ENCODE results near the gene OR7G3. TPM values are rescaled to one million over a fixed set of nuclear protein-coding genes. Genes with fewer than 3 reads are reported as not detected.
A peak's percentile ranks its signal among the peaks of the same experiment; 100 is the strongest.

The OR7G3 gene
- total RNA-seq, 1 donor from 2014 or later: not detected

- no peaks in the 10 kb centered on the region for H3K27me3 ChIP-seq (ENCODE audit: control insufficient read depth in 3 of 3, insufficient read depth in 3 of 3, low read length in 3 of 3)
- no peaks in the 10 kb centered on the region for H3K4me1 ChIP-seq (ENCODE audit: control insufficient read depth in 3 of 3, insufficient read depth in 3 of 3, low read length in 3 of 3)
- no peak overlapping the region for H3K27ac ChIP-seq (ENCODE audit: low read depth, low read length)
- peaks cover 2 to 5% (median 4%) of the 10 kb centered on the region in 3 donors for H3K9me3 ChIP-seq (ENCODE audit: control insufficient read depth in 3 of 3, low read length in 3 of 3)
- no peak overlapping the region for H3K9ac ChIP-seq (ENCODE audit: low read depth in 1 of 3, low read length in 3 of 3)
- H3K4me3 ChIP-seq (ENCODE audit: low read length in 3 of 3): no peak overlapping the region
- peaks cover 7 to 16% (median 15%) of the 10 kb centered on the region in 3 donors for H3K36me3 ChIP-seq (ENCODE audit: control insufficient read depth in 3 of 3, insufficient read depth in 3 of 3, low read length in 3 of 3)
Measured at GRCh38 chr19:9150650-9151049, 23.9 kb upstream of the OR7G3 start.

- no peak overlapping the region for H3K4me3 ChIP-seq (ENCODE audit: low read length in 3 of 3)
- no peaks in the 10 kb centered on the region for H3K4me1 ChIP-seq (ENCODE audit: control insufficient read depth in 3 of 3, insufficient read depth in 3 of 3, low read length in 3 of 3)
- H3K27ac ChIP-seq (ENCODE audit: low read depth, low read length): no peak overlapping the region
- peaks cover 4 to 14% (median 12%) of the 10 kb centered on the region in 3 donors for H3K36me3 ChIP-seq (ENCODE audit: control insufficient read depth in 3 of 3, insufficient read depth in 3 of 3, low read length in 3 of 3)
- no peaks in the 10 kb centered on the region for H3K27me3 ChIP-seq (ENCODE audit: control insufficient read depth in 3 of 3, insufficient read depth in 3 of 3, low read length in 3 of 3)
- H3K9ac ChIP-seq (ENCODE audit: low read depth in 1 of 3, low read length in 3 of 3): no peak overlapping the region
- H3K9me3 ChIP-seq (ENCODE audit: control insufficient read depth in 3 of 3, low read length in 3 of 3): peaks cover 1 to 6% (median 2%) of the 10 kb centered on the region in 3 donors
Measured at GRCh38 chr19:9149997-9150396, 23.2 kb upstream of the OR7G3 start.

- H3K27ac ChIP-seq (ENCODE audit: low read depth, low read length): no peak overlapping the region
- peaks cover 0 to 14% (median 11%) of the 10 kb centered on the region in 3 donors for H3K36me3 ChIP-seq (ENCODE audit: control insufficient read depth in 3 of 3, insufficient read depth in 3 of 3, low read length in 3 of 3)
- peaks cover 2 to 8% (median 3%) of the 10 kb centered on the region in 3 donors for H3K9me3 ChIP-seq (ENCODE audit: control insufficient read depth in 3 of 3, low read length in 3 of 3)
- no peak overlapping the region for H3K4me3 ChIP-seq (ENCODE audit: low read length in 3 of 3)
- H3K4me1 ChIP-seq (ENCODE audit: control insufficient read depth in 3 of 3, insufficient read depth in 3 of 3, low read length in 3 of 3): no peaks in the 10 kb centered on the region
- no peak overlapping the region for H3K9ac ChIP-seq (ENCODE audit: low read depth in 1 of 3, low read length in 3 of 3)
- no peaks in the 10 kb centered on the region for H3K27me3 ChIP-seq (ENCODE audit: control insufficient read depth in 3 of 3, insufficient read depth in 3 of 3, low read length in 3 of 3)
Measured at GRCh38 chr19:9148697-9149096, 21.9 kb upstream of the OR7G3 start.

GRCh38 chr19:9146882-9147281 lies 20.1 kb upstream of the OR7G3 start:
- H3K27me3 ChIP-seq (ENCODE audit: control insufficient read depth in 3 of 3, insufficient read depth in 3 of 3, low read length in 3 of 3): no peaks in the 10 kb centered on the region
- H3K4me1 ChIP-seq (ENCODE audit: control insufficient read depth in 3 of 3, insufficient read depth in 3 of 3, low read length in 3 of 3): peaks cover 0 to 3% (median 0%) of the 10 kb centered on the region in 3 donors
- no peak overlapping the region for H3K4me3 ChIP-seq (ENCODE audit: low read length in 3 of 3)
- no peak overlapping the region for H3K9ac ChIP-seq (ENCODE audit: low read depth in 1 of 3, low read length in 3 of 3)
- H3K36me3 ChIP-seq (ENCODE audit: control insufficient read depth in 3 of 3, insufficient read depth in 3 of 3, low read length in 3 of 3): peaks cover 0 to 10% (median 7%) of the 10 kb centered on the region in 3 donors
- no peak overlapping the region for H3K27ac ChIP-seq (ENCODE audit: low read depth, low read length)
- peaks cover 0 to 5% (median 3%) of the 10 kb centered on the region in 3 donors for H3K9me3 ChIP-seq (ENCODE audit: control insufficient read depth in 3 of 3, low read length in 3 of 3)

- Histone ChIP-seq H3K27ac (ENCODE audit: low read depth, low read length) (no peak overlapping the region), H3K4me1 (ENCODE audit: control insufficient read depth in 3 of 3, insufficient read depth in 3 of 3, low read length in 3 of 3) (peaks cover 1 to 15% (median 4%) of the 10 kb centered on the region in 3 donors), H3K4me3 (ENCODE audit: low read length in 3 of 3) (no peak overlapping the region), H3K9me3 (ENCODE audit: control insufficient read depth in 3 of 3, low read length in 3 of 3) (peaks cover 0 to 5% (median 3%) of the 10 kb centered on the region in 3 donors), H3K9ac (ENCODE audit: low read depth in 1 of 3, low read length in 3 of 3) (no peak overlapping the region), H3K36me3 (ENCODE audit: control insufficient read depth in 3 of 3, insufficient read depth in 3 of 3, low read length in 3 of 3) (peaks cover 0 to 14% (median 7%) of the 10 kb centered on the region in 3 donors), H3K27me3 (ENCODE audit: control insufficient read depth in 3 of 3, insufficient read depth in 3 of 3, low read length in 3 of 3) (no peaks in the 10 kb centered on the region)
Measured at GRCh38 chr19:9144920-9145319, 18.2 kb upstream of the OR7G3 start.

- H3K4me1 ChIP-seq (ENCODE audit: control insufficient read depth in 3 of 3, insufficient read depth in 3 of 3, low read length in 3 of 3): peaks cover 4 to 20% (median 4%) of the 10 kb centered on the region in 3 donors
- peak within 1 kb of the TSS; percentile 92 for H3K27ac ChIP-seq (ENCODE audit: low read depth, low read length)
- H3K9me3 ChIP-seq (ENCODE audit: control insufficient read depth in 3 of 3, low read length in 3 of 3): peaks cover 0 to 5% (median 3%) of the 10 kb centered on the region in 3 donors
- H3K9ac ChIP-seq (ENCODE audit: low read depth in 1 of 3, low read length in 3 of 3): peak within 1 kb of the TSS; percentile 94 to 99 (median 98)
- H3K4me3 ChIP-seq (ENCODE audit: low read length in 3 of 3): peak within 1 kb of the TSS; percentile 94 to 98 (median 97)
- H3K36me3 ChIP-seq (ENCODE audit: control insufficient read depth in 3 of 3, insufficient read depth in 3 of 3, low read length in 3 of 3): peaks cover 0 to 4% (median 0%) of the 10 kb centered on the region in 3 donors
- no peaks in the 10 kb centered on the region for H3K27me3 ChIP-seq (ENCODE audit: control insufficient read depth in 3 of 3, insufficient read depth in 3 of 3, low read length in 3 of 3)
Measured at GRCh38 chr19:9140159-9140874, 13.6 kb upstream of the OR7G3 start, which contains the start of gene ZNF317. Gene ZNF317 (plus strand): TSS chr19:9140397. CDS start chr19:9156017, 15,620 bp downstream.

- Histone ChIP-seq H3K4me3 (ENCODE audit: low read length in 3 of 3) (peak overlapping the region; percentile 94 to 98 (median 97)), H3K4me1 (ENCODE audit: control insufficient read depth in 3 of 3, insufficient read depth in 3 of 3, low read length in 3 of 3) (peaks cover 4 to 20% (median 4%) of the 10 kb centered on the region in 3 donors), H3K36me3 (ENCODE audit: control insufficient read depth in 3 of 3, insufficient read depth in 3 of 3, low read length in 3 of 3) (peaks cover 0 to 4% (median 0%) of the 10 kb centered on the region in 3 donors), H3K27ac (ENCODE audit: low read depth, low read length) (no peak overlapping the region), H3K27me3 (ENCODE audit: control insufficient read depth in 3 of 3, insufficient read depth in 3 of 3, low read length in 3 of 3) (no peaks in the 10 kb centered on the region), H3K9ac (ENCODE audit: low read depth in 1 of 3, low read length in 3 of 3) (peak overlapping the region; percentile 94 to 99 (median 98)), H3K9me3 (ENCODE audit: control insufficient read depth in 3 of 3, low read length in 3 of 3) (no peaks in the 10 kb centered on the region)
Measured at GRCh38 chr19:9139609-9140158, 12.9 kb upstream of the OR7G3 start.

- Histone ChIP-seq H3K27ac (ENCODE audit: low read depth, low read length) (no peak overlapping the region), H3K9ac (ENCODE audit: low read depth in 1 of 3, low read length in 3 of 3) (no peak overlapping the region), H3K36me3 (ENCODE audit: control insufficient read depth in 3 of 3, insufficient read depth in 3 of 3, low read length in 3 of 3) (no peaks in the 10 kb centered on the region), H3K4me3 (ENCODE audit: low read length in 3 of 3) (no peak overlapping the region), H3K27me3 (ENCODE audit: control insufficient read depth in 3 of 3, insufficient read depth in 3 of 3, low read length in 3 of 3) (no peaks in the 10 kb centered on the region), H3K9me3 (ENCODE audit: control insufficient read depth in 3 of 3, low read length in 3 of 3) (no peaks in the 10 kb centered on the region), H3K4me1 (ENCODE audit: control insufficient read depth in 3 of 3, insufficient read depth in 3 of 3, low read length in 3 of 3) (no peaks in the 10 kb centered on the region)
Measured at GRCh38 chr19:9132422-9132821, 5.7 kb upstream of the OR7G3 start.

GRCh38 chr19:9130965-9131364 lies 4.2 kb upstream of the OR7G3 start:
- Histone ChIP-seq H3K9ac (ENCODE audit: low read depth in 1 of 3, low read length in 3 of 3) (no peak overlapping the region), H3K27me3 (ENCODE audit: control insufficient read depth in 3 of 3, insufficient read depth in 3 of 3, low read length in 3 of 3) (peaks cover 0 to 5% (median 0%) of the 10 kb centered on the region in 3 donors)

GRCh38 chr19:9128171-9128570 lies 1.4 kb upstream of the OR7G3 start:
- Histone ChIP-seq H3K9ac (ENCODE audit: low read depth in 1 of 3, low read length in 3 of 3) (no peak overlapping the region), H3K4me1 (ENCODE audit: control insufficient read depth in 3 of 3, insufficient read depth in 3 of 3, low read length in 3 of 3) (no peaks in the 10 kb centered on the region), H3K36me3 (ENCODE audit: control insufficient read depth in 3 of 3, insufficient read depth in 3 of 3, low read length in 3 of 3) (no peaks in the 10 kb centered on the region), H3K27ac (ENCODE audit: low read depth, low read length) (no peak overlapping the region), H3K9me3 (ENCODE audit: control insufficient read depth in 3 of 3, low read length in 3 of 3) (peaks cover 0 to 4% (median 0%) of the 10 kb centered on the region in 3 donors), H3K4me3 (ENCODE audit: low read length in 3 of 3) (no peak overlapping the region), H3K27me3 (ENCODE audit: control insufficient read depth in 3 of 3, insufficient read depth in 3 of 3, low read length in 3 of 3) (peaks cover 0 to 5% (median 0%) of the 10 kb centered on the region in 3 donors)

More at GRCh38 chr19:9130965-9131364, 4.2 kb upstream of the OR7G3 start:
- no peak overlapping the region for H3K4me3 ChIP-seq (ENCODE audit: low read length in 3 of 3)
- H3K4me1 ChIP-seq (ENCODE audit: control insufficient read depth in 3 of 3, insufficient read depth in 3 of 3, low read length in 3 of 3): no peaks in the 10 kb centered on the region
- no peaks in the 10 kb centered on the region for H3K36me3 ChIP-seq (ENCODE audit: control insufficient read depth in 3 of 3, insufficient read depth in 3 of 3, low read length in 3 of 3)
- peaks cover 0 to 3% (median 0%) of the 10 kb centered on the region in 3 donors for H3K9me3 ChIP-seq (ENCODE audit: control insufficient read depth in 3 of 3, low read length in 3 of 3)
- no peak overlapping the region for H3K27ac ChIP-seq (ENCODE audit: low read depth, low read length)

Measured in skeletal muscle tissue (tissue), 4 donors.